Activated CD8-positive, alpha-beta T cell treated with anti-CD3 and anti-CD28 coated beads, Interleukin-2, amount 10 ng/mL, durations not matched to agents 7 days and 5 days (primary cell): ENCODE measurements around the gene ADK. TPM values are rescaled to one million over a fixed set of nuclear protein-coding genes. Genes with fewer than 3 reads are reported as not detected.

ENCODE experiments used
- ATAC-seq: fragments of 150-1000 bp; cut with Tn5 transposase; one replicate; pipeline ENCODE4 v1.10.0; 2021; ENCODE audit warnings: moderate library complexity
- CTCF ChIA-PET: fragments of 350-600 bp; sonication (Branson Sonifier 250); formaldehyde crosslinking; loops from one replicate; lab custom pipeline; 2021; ENCODE audit warnings: antibody characterized with exemption; lab: Charles Lee
- POLR2A ChIA-PET: fragments of 350-600 bp; sonication (Branson Sonifier 250); formaldehyde crosslinking; loops from one replicate; lab custom pipeline; 2021; ENCODE audit warnings: antibody characterized with exemption; lab: Charles Lee
- DNase-seq: peaks from one replicate; pipeline ENCODE4 v3.0.0-alpha.2; 2020
- H3K27ac Mint-ChIP-seq: one replicate; pipeline ENCODE4 v1.8.0; 2021; ENCODE audit warnings: mild to moderate bottlenecking, mixed read lengths
- H3K27me3 Mint-ChIP-seq: one replicate; pipeline ENCODE4 v1.8.0; 2021; ENCODE audit warnings: low read depth, mixed read lengths
- H3K36me3 Mint-ChIP-seq: one replicate; pipeline ENCODE4 v1.8.0; 2021; ENCODE audit warnings: low read depth, mixed read lengths
- H3K4me1 Mint-ChIP-seq: one replicate; pipeline ENCODE4 v1.8.0; 2021; ENCODE audit warnings: low read depth, mixed read lengths
- H3K4me3 Mint-ChIP-seq: one replicate; pipeline ENCODE4 v1.8.0; 2021; ENCODE audit warnings: mild to moderate bottlenecking, mixed read lengths
- H3K9me3 Mint-ChIP-seq: one replicate; pipeline ENCODE4 v1.8.0; 2022; ENCODE audit warnings: mixed read lengths; ENCODE audit not compliant: insufficient read depth
- total RNA-seq, 2 experiments: library from RNA; stranded (reverse); gene quantifications; one replicate each; pipeline ENCODE4 v1.2.3, GENCODE V29; 2021

Gene ADK
- total RNA-seq, 2 experiments from 2014 or later = 40.2 to 42.1 TPM

DNA sequence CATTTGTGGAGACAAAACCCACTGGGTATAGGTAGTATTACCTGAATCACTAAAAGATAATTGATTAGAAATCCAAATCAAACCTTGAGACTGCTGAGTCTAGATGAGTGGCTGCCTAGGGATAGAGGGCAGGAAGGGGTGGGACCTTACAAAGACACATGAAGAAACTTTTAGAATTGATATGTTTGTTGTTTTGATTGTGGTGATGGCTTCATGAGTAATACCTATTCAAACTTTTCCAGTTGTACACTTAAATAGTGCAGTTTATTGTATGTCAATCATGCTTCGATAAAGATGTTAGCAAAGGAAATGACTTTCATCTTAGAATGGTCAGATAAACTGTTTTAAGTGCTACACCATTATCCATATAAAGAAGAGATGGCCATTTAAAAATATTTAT is 486.7 kb downstream of the ADK start:
- Mint-ChIP-seq H3K36me3 (peaks cover 28% of the 10 kb centered on the region), H3K27me3 (no peaks in the 10 kb centered on the region), H3K4me3 (no peak overlapping the region), H3K27ac (no peak overlapping the region), H3K4me1 (no peaks in the 10 kb centered on the region), H3K9me3 (peaks cover 17% of the 10 kb centered on the region)
- no peak for ATAC-seq
- POLR2A ChIA-PET = no interaction called here
- CTCF ChIA-PET = interaction anchor here (1.0 to 1.8 kb wide), 3 partner anchors 9 to 598 kb away, joined by 3 to 5 read pairs (median 4); partner anchors contain the start of gene COMTD1
- DNase-seq = no peak

DNA sequence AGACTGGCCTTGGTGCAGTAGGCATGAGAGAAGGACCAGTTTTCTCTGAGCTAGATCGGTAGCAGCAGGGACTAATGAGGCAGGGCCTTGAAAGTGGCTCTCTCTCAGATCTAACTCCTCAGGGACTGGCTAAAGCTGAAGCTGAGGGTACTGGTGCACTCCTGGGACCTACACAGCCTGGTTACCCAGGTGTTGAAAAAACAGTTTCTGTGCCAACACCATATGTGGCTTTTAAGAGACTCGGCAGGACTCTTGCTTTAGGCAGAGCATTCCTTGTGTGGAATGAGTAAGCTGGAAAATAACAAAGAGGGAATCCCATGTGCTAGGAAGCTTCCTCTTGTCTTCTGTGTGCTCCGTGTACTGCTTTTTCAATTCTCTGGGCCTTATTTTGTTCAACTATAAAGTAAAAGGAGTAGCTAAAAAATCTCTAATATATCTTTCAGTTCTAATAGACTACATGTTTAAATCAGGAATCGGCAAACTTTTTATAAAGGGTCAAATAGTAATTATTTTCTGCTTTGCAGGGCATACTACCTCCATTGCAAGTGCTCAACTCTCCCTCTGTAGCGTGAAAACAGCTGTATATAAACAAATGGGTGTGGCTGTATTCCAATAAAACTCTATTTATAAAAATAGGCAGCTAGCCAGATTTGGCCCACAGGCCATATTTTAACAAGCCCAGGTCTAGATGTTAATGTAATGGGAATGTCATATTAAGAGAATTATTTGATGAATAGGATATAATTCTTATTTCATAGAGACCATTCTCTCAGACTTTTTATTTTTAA is 489.3 kb downstream of the ADK start:
- peaks cover 21% of the 10 kb centered on the region for H3K36me3 Mint-ChIP-seq
- H3K27me3 Mint-ChIP-seq = no peaks in the 10 kb centered on the region
- no peaks in the 10 kb centered on the region for H3K4me1 Mint-ChIP-seq
- ChIA-PET POLR2A (no interaction called here), CTCF (interaction anchor here (0.7 kb wide), 1 partner anchor 100 kb away, joined by 3 read pairs; no protein-coding TSS in a partner anchor)
- H3K9me3 Mint-ChIP-seq = peaks cover 13% of the 10 kb centered on the region
- no peak overlapping the region for H3K27ac Mint-ChIP-seq
- no peak overlapping the region for H3K4me3 Mint-ChIP-seq
- no peak for ATAC-seq
- DNase-seq = no peak

- DNase-seq = no peak
- ChIA-PET POLR2A (no interaction called here), CTCF (interaction anchor here (0.8 kb wide), 1 partner anchor 222 kb away, joined by 3 read pairs; no protein-coding TSS in a partner anchor)
Observed at GRCh38 chr10:74641659-74642058, 490.6 kb downstream of the ADK start.

DNA sequence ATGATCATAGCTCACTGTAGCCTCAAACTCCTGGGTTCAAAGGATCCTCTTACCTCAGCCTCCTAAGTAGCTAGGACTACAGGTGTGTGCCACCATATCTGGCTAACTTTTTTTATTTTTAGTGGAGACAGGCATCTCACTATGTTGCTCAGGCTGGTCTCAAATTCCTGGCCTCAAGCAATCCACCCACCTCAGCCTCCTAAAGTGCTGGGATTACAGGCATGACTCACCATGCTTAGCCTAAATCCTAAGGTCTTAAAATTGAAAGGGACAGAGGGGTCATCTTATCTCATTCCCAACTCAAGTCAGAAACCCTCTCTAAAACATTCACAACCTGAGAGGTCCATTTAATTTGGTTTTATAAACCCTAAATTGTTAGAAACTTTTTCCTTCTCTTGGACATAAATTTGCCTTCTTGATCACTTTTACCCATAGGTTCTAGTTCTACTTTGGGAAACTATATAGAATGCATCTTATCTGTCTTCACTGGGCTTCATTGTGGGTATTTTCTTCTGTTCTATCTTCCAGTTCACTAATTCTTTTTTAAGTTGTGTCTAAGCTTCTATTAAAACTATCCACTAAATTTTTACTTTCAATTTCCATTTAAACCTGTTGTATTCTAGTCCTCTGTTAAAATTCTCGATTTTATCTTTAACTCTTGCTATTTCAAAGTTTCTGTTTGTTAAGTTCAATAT is 492.0 kb downstream of the ADK start:
- no peaks in the 10 kb centered on the region for H3K27me3 Mint-ChIP-seq
- CTCF ChIA-PET = no interaction called here
- no peak overlapping the region for H3K27ac Mint-ChIP-seq
- peaks cover 13% of the 10 kb centered on the region for H3K9me3 Mint-ChIP-seq
- ATAC-seq = no peak
- POLR2A ChIA-PET = no interaction called here
- H3K4me1 Mint-ChIP-seq = no peaks in the 10 kb centered on the region
- DNase-seq = no peak
- peaks cover 20% of the 10 kb centered on the region for H3K36me3 Mint-ChIP-seq
- no peak overlapping the region for H3K4me3 Mint-ChIP-seq

More at GRCh38 chr10:74641659-74642058, 490.6 kb downstream of the ADK start:
- no peak overlapping the region for H3K27ac Mint-ChIP-seq
- H3K4me3 Mint-ChIP-seq = no peak overlapping the region
- H3K4me1 Mint-ChIP-seq = no peaks in the 10 kb centered on the region
- H3K9me3 Mint-ChIP-seq = peaks cover 13% of the 10 kb centered on the region
- peaks cover 20% of the 10 kb centered on the region for H3K36me3 Mint-ChIP-seq
- no peak for ATAC-seq
- no peaks in the 10 kb centered on the region for H3K27me3 Mint-ChIP-seq

DNA sequence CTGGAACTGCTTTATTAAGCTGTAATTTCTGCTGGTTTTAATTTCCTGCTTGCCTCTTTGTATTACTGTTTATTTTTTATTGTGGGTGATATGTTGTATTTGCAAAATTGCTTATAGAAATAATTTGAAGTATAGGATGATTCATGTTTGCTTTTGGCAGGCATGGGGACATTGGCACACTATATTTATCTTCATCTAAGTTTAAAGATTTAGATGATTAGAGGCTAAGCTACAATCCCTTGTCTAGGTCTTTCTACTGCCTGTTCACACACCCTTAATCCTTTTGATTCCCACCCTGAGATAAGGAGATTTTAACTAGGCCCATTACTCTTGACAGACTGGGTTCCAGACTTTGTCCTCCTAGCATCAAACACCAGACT is 492.6 kb downstream of the ADK start:
- Mint-ChIP-seq H3K9me3 (peaks cover 13% of the 10 kb centered on the region), H3K27me3 (no peaks in the 10 kb centered on the region), H3K4me1 (no peaks in the 10 kb centered on the region), H3K36me3 (peaks cover 19% of the 10 kb centered on the region), H3K4me3 (no peak overlapping the region), H3K27ac (no peak overlapping the region)
- ATAC-seq (no peak), DNase-seq (no peak)
- POLR2A ChIA-PET = no interaction called here
- CTCF ChIA-PET = no interaction called here

- ChIA-PET POLR2A (no interaction called here), CTCF (no interaction called here)
- Mint-ChIP-seq H3K27me3 (no peaks in the 10 kb centered on the region), H3K27ac (no peak overlapping the region), H3K9me3 (peaks cover 13% of the 10 kb centered on the region), H3K4me1 (no peaks in the 10 kb centered on the region), H3K4me3 (no peak overlapping the region), H3K36me3 (peaks cover 17% of the 10 kb centered on the region)
- DNase-seq (no peak), ATAC-seq (no peak)
Observed at GRCh38 chr10:74644738-74645137, 493.7 kb downstream of the ADK start.

- ChIA-PET POLR2A (no interaction called here), CTCF (no interaction called here)
- Mint-ChIP-seq H3K36me3 (peaks cover 21% of the 10 kb centered on the region), H3K4me3 (no peak overlapping the region), H3K27me3 (no peaks in the 10 kb centered on the region), H3K4me1 (no peaks in the 10 kb centered on the region), H3K9me3 (peaks cover 17% of the 10 kb centered on the region), H3K27ac (no peak overlapping the region)
- ATAC-seq = no peak
- no peak for DNase-seq
Observed at GRCh38 chr10:74645692-74646091, 494.7 kb downstream of the ADK start.

GRCh38 chr10:74650613-74651012 is 499.6 kb downstream of the ADK start:
- Mint-ChIP-seq H3K4me3 (no peak overlapping the region), H3K27me3 (no peaks in the 10 kb centered on the region), H3K27ac (no peak overlapping the region), H3K36me3 (peaks cover 14% of the 10 kb centered on the region), H3K9me3 (peaks cover 4% of the 10 kb centered on the region), H3K4me1 (no peaks in the 10 kb centered on the region)
- ATAC-seq (no peak), DNase-seq (no peak)
- CTCF ChIA-PET = interaction anchor here (0.9 to 1.5 kb wide), 2 partner anchors 18 to 368 kb away, joined by 3 read pairs; no protein-coding TSS in a partner anchor
- POLR2A ChIA-PET = interaction anchor here (0.7 kb wide), 1 partner anchor 474 kb away, joined by 4 read pairs; no protein-coding TSS in a partner anchor

DNA sequence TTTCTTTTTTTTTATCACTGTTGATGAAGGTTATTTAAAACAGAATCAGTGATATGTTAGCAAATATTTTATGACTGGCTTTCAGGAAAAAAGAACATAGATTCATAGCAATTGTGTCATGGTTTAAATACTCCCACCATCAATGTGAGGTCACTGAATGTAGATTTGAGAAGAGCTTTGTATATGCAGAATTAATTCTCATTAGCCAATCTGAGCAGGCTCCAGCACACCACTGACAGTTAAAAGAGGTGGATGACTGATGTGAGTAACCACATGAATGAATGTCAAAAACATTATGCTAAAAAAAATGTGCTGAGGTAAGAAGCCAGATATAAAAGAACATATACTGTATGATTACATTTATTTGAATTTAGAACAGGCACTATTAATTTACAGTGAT is 500.5 kb downstream of the ADK start:
- POLR2A ChIA-PET = interaction anchor here (0.7 kb wide), 1 partner anchor 475 kb away, joined by 4 read pairs; no protein-coding TSS in a partner anchor
- no peak overlapping the region for H3K4me3 Mint-ChIP-seq
- H3K27me3 Mint-ChIP-seq = no peaks in the 10 kb centered on the region
- H3K9me3 Mint-ChIP-seq = peaks cover 4% of the 10 kb centered on the region
- ATAC-seq (no peak), DNase-seq (no peak)
- H3K27ac Mint-ChIP-seq = no peak overlapping the region
- peaks cover 14% of the 10 kb centered on the region for H3K36me3 Mint-ChIP-seq
- H3K4me1 Mint-ChIP-seq = no peaks in the 10 kb centered on the region
- CTCF ChIA-PET = interaction anchor here (0.9 kb wide), 1 partner anchor 367 kb away, joined by 3 read pairs; no protein-coding TSS in a partner anchor

DNA sequence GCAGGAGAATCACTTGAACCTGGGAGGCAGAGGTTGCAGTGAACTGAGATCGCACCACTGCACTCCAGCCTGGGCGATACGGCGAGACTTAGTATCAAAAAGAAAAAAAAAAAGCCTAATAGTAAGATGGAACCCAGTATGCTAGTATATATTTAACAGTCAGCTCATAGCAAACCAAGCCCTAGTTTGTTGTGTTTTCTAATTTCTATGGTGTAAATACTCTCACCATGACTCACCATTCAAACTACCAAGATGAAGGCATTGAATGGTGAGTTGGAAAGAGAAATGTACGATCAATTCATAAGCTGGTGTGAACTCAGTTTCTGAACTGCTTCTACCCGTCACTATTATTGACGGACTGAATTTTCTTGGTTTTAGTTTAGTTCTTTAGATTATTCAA is 501.6 kb downstream of the ADK start:
- H3K27ac Mint-ChIP-seq = no peak overlapping the region
- DNase-seq (no peak), ATAC-seq (no peak)
- ChIA-PET CTCF (interaction anchor here (0.8 kb wide), 1 partner anchor 14 kb away, joined by 3 read pairs; no protein-coding TSS in a partner anchor), POLR2A (interaction anchor here (0.6 kb wide), 1 partner anchor 56 kb away, joined by 3 read pairs; no protein-coding TSS in a partner anchor)
- H3K36me3 Mint-ChIP-seq = peaks cover 14% of the 10 kb centered on the region
- no peak overlapping the region for H3K4me3 Mint-ChIP-seq
- no peaks in the 10 kb centered on the region for H3K4me1 Mint-ChIP-seq
- H3K9me3 Mint-ChIP-seq = peaks cover 4% of the 10 kb centered on the region
- H3K27me3 Mint-ChIP-seq = no peaks in the 10 kb centered on the region

GRCh38 chr10:74658511-74658910 is 507.5 kb downstream of the ADK start:
- Mint-ChIP-seq H3K9me3 (no peaks in the 10 kb centered on the region), H3K4me3 (no peak overlapping the region), H3K36me3 (peaks cover 4% of the 10 kb centered on the region), H3K4me1 (no peaks in the 10 kb centered on the region), H3K27ac (no peak overlapping the region), H3K27me3 (no peaks in the 10 kb centered on the region)
- DNase-seq (no peak), ATAC-seq (no peak)
- ChIA-PET CTCF (interaction anchor here (1.2 kb wide), 1 partner anchor 12 kb away, joined by 3 read pairs; no protein-coding TSS in a partner anchor), POLR2A (no interaction called here)
